Kidney epithelial cell (primary cell): Measurements from ENCODE around the gene PPP1R1C. TPM values are rescaled to one million over a fixed set of nuclear protein-coding genes. Genes with fewer than 3 reads are reported as not detected.
"Not testable (repeated sequence)": the region's sequence is repeated elsewhere in the genome, so short reads cannot be mapped to it uniquely, and the experiment has no call there.

ENCODE experiments used
- DNase-seq: peaks from one replicate; pipeline ENCODE4 v3.0.0-alpha.2; 2010; ENCODE audit warnings: low read depth
- H3K27me3 ChIP-seq: 2 replicates; pipeline ENCODE4 v1.6.0; 2011; ENCODE audit warnings: low read length; ENCODE audit not compliant: control insufficient read depth, insufficient read depth
- H3K36me3 ChIP-seq: 2 replicates; pipeline ENCODE4 v1.5.1; 2011; ENCODE audit warnings: low read length; ENCODE audit not compliant: control insufficient read depth, insufficient read depth
- H3K4me3 ChIP-seq: 2 replicates; pipeline ENCODE4 v1.5.1; 2011; ENCODE audit warnings: low read depth, mild to moderate bottlenecking, control low read depth, low read length
- total RNA-seq: library from RNA; depleted of rRNA; stranded (reverse); fragments of >200 nt; gene quantifications from 2 replicates; pipeline ENCODE4 v1.2.3, GENCODE V29; 2015
- TF ChIP-seq, protein P1 (sequence below): IDR thresholded peaks from 2 replicates; pipeline ENCODE4 v1.5.1; 2011; ENCODE audit warnings: mild to moderate bottlenecking, moderate library complexity, low read length, control low read depth, inconsistent platforms; ENCODE audit not compliant: insufficient read depth, poor library complexity, severe bottlenecking

PPP1R1C gene
- total RNA-seq, 1 donor from 2014 or later = 2.1 TPM

DNA sequence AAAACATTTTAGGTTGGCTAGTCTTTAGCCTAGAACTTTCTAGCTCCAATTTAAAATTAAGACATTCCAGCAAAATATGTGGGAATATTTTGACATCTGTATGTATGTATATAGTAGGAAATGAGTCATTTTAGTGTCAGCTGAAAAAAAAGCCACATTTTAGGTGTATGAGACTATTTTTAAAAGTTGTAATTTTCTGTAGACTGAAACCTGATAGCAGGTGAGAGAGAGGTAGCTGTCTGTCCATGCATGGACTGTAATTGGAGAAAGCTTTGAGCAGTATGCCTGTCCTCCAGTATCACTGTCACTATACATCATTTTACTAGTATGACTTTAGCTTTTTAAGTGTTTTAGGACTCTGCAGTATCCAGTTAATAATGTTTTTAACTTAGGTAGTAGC lies 26.1 kb upstream of the PPP1R1C start:
- Histone ChIP-seq H3K4me3 (no peak overlapping the region), H3K36me3 (no peaks in the 10 kb centered on the region), H3K27me3 (no peaks in the 10 kb centered on the region)
- no peak for DNase-seq
- TF ChIP-seq, protein P1, sequence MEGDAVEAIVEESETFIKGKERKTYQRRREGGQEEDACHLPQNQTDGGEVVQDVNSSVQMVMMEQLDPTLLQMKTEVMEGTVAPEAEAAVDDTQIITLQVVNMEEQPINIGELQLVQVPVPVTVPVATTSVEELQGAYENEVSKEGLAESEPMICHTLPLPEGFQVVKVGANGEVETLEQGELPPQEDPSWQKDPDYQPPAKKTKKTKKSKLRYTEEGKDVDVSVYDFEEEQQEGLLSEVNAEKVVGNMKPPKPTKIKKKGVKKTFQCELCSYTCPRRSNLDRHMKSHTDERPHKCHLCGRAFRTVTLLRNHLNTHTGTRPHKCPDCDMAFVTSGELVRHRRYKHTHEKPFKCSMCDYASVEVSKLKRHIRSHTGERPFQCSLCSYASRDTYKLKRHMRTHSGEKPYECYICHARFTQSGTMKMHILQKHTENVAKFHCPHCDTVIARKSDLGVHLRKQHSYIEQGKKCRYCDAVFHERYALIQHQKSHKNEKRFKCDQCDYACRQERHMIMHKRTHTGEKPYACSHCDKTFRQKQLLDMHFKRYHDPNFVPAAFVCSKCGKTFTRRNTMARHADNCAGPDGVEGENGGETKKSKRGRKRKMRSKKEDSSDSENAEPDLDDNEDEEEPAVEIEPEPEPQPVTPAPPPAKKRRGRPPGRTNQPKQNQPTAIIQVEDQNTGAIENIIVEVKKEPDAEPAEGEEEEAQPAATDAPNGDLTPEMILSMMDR = no peak

DNA sequence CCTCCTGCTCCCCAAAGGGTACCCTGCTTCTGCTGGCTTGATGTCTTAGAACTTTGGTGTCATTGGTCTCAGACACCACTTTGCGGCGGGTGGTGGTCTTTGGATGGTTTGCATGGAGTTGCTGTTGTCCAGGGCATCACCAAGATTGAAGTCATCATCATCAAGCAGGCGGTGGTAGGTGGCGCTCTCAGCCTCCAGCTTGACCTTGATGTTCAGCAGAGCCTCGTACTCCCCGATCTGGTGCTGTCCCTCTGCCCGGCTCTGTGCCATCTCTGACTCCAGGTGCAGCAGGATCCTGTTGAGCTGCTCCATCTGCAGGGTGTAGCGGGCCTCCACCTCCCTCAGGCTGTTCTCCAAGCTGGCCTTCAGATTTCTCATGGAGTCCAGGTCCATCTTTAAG lies 24.5 kb upstream of the PPP1R1C start:
- not testable (repeated sequence) for DNase-seq, H3K36me3 ChIP-seq, H3K27me3 ChIP-seq, H3K4me3 ChIP-seq

DNA sequence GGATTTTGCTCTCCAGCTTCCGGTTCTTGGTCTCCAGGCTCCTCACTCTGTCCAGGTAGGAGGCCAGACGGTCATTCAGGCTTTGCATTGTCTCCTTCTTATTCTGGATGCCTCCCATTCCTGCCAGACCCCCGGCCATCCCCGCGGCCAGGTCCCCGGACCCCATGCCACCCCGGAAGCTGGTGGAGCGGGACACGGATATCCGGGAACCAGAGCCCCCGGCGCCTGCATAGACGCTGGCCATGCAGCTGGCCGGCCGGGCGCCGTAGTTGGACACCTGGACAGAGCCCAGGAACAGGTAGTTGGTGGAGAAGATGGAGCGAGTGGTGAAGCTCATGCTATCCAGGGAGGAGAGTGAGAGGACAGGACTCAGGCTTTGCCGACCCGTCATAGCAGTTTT lies 23.5 kb upstream of the PPP1R1C start:
- H3K36me3 ChIP-seq = no peaks in the 10 kb centered on the region
- TF ChIP-seq, protein P1 = no peak
- no peak for DNase-seq
- no peak overlapping the region for H3K4me3 ChIP-seq
- H3K27me3 ChIP-seq = no peaks in the 10 kb centered on the region

DNA sequence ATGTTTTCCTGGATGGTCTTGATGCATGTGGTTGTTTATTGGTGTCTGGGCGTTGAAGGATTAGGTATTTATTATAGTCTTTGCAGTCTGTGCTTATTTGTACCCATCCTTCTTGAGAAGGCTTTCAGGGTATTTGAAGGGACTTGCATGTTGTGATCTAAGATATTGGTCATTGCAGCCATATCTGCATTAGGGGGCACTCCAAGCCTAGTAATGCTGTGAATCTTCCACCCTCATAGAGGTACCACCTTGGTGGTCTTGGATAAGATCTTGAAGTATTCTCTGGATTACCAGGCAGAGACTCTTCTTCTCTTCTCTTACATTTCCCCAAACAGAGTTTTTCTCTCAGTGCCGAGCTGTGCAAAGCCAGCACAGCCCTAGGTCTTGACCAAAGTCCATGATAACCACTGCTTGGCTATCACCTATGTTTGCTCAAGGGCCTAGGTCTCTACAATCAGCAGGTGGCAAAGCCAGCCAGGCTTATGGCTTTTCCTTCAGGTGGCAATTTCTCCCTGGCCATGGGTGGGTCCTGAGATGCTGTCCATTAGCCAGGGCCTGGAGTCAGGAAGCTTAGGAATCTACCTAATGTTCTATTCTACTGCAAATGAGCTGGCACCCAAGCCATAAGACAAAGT lies 15.4 kb upstream of the PPP1R1C start:
- no peak for DNase-seq
- Histone ChIP-seq H3K4me3 (no peak overlapping the region), H3K36me3 (no peaks in the 10 kb centered on the region), H3K27me3 (no peaks in the 10 kb centered on the region)
- TF ChIP-seq, protein P1 = no peak

DNA sequence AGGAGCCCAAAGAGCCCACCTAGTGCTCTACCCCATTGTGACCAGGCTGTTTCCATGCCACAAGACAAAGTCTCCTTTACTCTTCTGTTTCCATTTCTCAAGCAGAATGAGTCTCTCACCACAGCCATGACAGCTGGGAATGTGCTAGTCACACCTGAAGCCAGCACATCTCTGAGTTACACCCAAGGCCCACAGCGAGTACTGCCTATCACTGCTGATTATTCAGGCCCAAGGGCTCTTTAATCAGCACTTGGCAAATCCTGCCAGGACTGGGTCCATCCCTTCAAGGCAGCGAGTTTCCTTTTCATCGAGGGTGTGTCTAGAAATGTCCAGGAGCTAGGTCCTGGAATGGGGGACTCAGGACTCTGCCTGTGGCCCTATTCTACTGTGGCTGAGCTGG lies 14.6 kb upstream of the PPP1R1C start:
- no peaks in the 10 kb centered on the region for H3K27me3 ChIP-seq
- no peak overlapping the region for H3K4me3 ChIP-seq
- TF ChIP-seq, protein P1 = no peak
- H3K36me3 ChIP-seq = no peaks in the 10 kb centered on the region
- no peak for DNase-seq

DNA sequence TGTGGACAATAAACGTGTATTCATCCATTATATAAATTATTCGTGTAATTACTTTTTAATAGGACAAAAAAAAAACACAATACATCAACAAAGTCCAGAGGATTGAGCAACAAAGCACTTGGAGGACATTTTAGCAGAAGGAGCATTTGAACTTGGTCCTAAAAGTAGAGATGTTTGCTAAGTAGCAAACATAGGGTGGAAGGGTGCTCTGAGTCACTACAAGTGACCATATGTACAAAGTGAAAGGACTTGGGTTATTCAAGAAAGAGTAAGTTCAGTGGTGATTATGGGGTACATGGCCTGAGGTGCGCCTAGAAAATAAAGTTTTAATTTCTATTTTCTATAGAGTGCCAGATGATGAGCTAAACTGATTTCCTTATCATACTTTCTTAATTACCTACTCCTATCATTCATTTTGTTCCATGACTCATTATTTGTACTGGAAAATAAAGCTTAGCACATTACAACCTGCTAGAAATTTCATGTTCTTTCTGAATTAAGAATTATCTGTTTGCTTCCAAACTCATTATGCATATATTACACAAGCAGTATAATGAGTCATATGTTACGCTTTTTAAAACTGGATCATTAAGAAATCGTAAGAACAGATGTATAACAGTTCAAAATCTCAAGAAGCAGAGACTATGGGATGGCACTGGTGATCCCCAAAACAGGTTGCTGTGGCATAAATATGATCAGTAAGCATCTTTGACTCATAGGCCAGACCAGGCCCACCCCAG lies 13.1 kb upstream of the PPP1R1C start:
- TF ChIP-seq, protein P1 = no peak
- no peak for DNase-seq
- Histone ChIP-seq H3K36me3 (no peaks in the 10 kb centered on the region), H3K4me3 (no peak overlapping the region), H3K27me3 (no peaks in the 10 kb centered on the region)
